Measurements from ENCODE around the gene CTDSPL2.
A peak's percentile ranks its signal among the peaks of the same experiment; 100 is the strongest.
"Not testable (repeated sequence)": the region's sequence is repeated elsewhere in the genome, so short reads cannot be mapped to it uniquely, and the experiment has no call there.

The CTDSPL2 gene

DNA sequence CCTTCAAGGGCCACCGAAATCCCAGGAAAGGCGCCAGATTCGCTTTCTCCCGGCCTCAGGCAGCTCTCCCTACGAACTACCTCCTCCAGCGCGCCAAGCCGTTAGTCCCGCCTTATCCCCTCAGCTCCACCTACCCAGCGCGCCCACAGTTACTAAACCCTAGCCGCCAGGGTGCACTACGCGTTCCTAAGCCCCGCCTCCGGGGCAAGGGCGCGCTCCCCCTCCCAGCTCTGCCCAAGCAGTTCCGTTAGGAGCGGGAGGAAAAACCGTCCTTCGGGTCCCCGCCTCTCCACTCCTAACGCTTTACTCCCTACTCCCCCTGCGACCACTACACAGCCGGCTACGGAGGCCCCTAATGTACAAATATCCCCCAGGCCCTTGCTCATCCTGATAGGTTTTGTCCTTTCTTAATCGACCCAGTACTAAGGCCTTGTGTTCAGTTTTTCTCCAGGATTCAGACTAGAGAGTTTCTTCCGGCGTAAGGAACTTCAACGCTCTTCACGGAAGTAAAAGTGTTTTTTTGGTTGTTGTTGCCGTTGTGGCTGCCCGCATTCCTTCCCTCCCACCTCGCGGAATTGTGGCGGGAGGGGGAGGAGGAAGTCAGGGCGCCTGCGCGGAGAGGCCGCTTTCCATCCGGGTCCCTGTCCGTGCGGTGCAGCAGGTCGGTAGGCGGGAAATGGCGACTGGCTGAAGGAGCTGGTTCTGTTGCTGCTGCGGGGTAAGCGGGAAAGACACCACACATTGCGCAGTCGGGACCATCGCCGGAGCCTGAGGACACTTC is at the start of gene CTDSPL2:
TSS of gene CTDSPL2 (plus strand) at position 655 of the 781 bp plus-strand sequence. CDS start 31,386 bp downstream, outside the sequence.
- peak; percentile 99 for DNase-seq

DNA sequence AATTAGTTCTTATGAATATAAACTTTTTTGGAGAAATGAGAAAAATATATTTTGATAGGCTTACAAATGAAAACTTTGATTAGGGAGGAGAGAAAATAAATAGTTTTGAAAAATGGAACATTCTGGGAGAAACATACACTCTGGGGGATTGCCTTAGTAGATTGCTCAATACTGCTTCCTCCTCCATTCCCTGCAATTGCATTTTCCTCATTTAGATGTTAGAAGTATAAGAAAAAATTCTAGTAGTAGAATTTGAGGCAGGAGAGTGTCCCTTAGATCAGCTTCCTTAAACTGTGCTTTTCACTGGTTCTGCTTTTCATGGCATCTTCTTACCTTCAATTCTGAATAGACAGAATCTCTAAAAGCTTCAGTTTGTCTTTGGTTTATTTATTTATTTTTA is 46.2 kb upstream of the CTDSPL2 start:
- DNase-seq, result no peak

DNA sequence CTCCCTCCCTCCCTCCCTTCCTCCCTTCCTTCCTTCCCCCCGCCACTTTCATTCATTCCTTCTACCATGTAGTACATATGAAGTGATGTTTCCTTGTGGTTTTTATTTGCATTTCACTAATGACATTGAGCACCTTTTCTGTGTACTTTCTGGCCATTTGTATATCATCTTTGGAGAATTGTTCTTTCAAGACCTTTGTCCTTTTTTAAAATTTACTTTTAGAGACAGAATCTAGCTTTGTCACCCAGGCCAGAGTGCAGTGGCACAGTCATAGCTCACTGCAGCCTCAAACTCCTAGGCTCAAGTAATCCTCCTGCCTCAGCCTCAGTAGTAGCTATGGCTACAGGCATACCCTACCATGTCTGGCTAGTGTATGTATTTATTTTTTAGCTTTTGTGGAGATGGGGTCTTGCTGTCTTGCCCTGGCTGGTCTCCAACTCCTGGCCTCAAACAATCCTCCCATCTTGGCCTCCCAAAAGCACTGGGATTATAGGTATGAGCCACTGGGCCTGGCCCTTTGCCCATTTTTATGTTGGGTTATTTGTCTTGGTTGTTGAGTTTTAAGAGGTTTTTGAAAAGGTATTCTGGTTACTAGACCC is 42.0 kb upstream of the CTDSPL2 start:
- no peak for DNase-seq

DNA sequence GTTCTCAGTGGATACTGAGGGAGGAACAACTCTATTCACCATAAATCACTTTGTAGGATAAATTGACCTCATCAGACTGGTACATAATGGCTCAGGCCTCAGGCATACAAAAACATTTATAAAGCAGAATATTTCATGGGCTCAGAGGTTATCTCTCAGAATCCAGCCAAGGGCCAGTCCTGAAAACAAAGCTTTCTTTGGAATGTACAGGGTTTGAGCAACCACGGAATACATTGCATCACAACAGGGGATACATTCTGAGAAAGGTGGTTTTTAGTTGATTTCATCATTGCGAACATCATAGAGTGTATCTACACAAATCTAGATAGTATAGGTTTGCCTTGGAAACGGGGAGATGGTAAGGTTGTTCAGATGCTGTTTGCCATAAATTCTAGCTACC is 33.4 kb upstream of the CTDSPL2 start:
- no peak for DNase-seq

DNA sequence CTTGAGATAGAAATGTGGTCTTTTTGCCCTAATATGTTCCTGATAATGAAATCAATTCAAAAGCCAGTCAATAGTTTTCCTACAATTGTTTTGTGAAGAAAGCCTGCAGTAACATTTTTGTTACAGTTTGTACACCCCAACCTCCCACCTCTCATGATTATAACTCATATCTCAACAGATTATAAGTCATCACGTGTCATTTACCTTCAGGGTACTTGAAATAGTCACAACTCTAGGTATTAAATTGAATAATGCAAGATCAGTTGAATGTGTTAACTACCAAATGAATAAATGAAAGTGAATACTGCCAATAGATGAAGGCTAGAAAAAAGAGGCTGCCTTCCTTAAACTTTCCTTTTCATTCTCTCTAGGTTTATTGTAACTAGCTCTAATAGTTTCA is 32.9 kb upstream of the CTDSPL2 start:
- no peak for DNase-seq

DNA sequence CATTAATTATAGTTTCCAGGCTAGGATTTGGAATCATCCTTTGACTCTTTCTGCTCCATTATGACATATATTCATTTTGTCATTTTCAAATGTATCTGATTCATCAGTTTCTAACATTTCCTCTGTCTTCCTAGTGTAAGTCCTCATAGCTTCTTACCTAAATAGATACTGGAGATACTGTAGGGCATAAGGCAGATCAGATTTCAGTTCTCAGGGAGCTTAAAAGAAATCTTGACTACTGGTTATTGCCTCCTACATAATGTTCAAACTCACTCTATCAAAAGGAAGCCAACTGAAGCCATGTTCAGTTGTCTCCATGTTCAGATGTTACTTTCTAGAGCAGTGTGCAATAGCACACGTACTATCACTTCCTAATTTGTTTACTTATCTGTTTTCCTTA is 29.6 kb upstream of the CTDSPL2 start:
- no peak for DNase-seq

DNA sequence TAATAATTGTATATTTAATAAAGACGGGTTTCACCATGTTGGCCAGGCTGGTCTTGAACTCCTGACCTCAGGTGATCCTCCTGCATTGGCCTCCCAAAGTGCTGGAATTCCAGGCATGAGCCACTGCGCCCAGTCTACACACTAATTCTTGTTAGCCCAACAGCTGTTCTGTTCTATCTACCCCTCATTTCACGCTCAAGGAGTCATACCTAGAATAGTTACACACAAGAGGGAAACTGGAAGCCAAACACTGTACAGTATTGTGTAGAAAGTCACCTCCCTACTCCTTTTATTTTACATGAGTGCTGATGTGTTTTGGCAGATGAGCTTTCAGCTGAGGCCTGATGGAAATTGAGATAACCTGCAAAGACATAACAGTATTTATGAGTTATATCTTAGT is 13.4 kb upstream of the CTDSPL2 start:
- DNase-seq, result no peak

DNA sequence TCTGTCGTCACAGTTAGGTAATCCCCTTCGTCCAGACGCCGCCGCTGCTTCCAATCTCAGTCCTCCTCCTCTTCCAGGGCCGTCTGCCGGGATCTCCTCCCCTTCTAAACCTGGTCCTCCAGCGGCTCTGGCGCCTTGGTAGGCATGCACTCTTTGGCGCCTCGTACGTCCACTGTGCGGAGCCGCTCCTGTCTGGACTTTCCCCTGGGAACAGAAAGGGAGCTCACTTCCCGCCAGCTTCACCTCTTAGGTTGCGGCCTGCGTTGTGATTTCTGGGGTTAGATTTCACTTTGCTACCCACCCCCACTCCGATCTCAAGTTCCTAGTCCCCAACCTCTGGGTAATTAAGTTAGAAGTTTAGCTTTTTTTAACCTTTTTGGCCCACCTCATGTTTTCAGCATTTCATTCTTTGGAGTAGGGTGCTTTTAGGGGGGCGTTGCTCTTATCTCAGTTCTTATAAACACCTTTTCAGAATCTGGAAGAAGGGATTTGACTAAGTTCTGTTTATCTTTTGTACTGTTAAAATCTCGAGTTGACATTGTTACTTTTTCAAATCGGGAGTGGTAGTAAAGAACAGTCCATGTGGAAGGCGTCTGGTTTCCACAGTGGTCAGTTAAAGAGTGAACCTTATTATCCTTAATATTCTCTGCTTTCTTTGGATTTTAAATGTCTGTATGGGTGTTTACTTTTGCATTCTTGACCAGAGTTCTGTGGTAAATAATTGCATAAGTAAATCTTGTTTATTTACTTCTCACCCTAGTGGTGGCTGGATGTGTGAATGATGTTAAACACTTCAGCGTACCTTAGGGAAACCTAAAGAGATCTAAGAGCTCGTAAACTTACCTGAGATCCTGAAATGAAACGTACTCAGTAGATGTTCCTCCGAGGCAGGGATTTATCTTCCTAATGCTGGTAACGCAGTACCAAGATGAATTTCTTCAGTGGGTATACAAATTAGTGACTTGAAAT is 611 bp downstream of the CTDSPL2 start:
- no peak for DNase-seq

DNA sequence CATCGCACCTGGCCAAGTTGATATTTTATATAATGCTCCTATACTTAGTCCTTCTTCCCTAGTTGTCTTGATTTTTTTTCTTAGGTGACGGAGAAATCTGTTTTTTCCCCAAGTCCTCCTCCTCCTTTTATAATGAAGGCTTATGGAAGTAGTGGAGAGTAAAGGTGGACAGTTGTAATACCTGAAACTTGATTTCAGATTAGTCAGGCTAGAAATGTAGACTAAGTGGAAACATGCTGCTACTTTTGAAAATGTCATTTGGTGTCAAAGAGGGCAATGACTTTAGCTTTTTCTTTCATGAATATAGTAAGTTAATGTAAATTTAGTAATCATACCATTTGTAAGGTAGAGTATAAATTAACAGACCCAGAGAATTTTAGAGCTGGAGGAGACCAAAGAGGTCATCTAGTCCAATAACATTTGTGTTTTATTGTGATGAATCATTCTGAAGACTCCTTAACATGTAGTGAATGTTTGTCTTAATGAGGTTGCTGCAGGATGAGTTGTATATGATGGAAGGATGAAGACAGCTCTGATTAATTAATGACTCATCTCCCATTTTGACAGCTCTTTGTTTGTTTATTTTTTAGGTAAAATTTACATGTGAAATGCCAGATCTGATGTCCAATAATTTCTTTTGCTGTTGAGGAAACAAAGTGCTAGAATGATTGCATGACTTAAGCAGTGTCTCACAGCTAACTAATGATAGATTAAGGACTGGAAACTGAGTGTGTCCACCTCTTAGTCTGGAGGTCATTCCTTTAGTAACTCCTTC is 8.7 kb downstream of the CTDSPL2 start:
- DNase-seq, result no peak

DNA sequence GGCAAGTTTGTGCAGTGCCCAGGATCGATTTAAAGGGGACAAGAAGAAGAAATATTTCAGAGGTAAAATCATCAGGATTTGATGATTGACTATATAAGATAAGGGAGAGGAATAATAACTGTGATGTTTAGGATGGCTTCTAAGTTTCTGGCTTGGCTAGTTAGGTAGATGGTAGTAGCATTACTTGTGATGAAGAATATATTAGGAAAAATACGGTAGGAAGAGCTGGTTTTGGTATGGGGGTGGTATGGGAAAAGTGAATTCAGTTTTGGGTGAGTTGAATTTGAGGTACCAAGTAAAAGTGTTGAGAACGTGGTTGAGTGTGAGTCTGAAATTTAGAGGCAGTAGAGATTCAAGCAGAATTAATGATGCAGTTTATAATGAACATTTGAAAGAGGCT is 11.0 kb downstream of the CTDSPL2 start:
- no peak for DNase-seq

DNA sequence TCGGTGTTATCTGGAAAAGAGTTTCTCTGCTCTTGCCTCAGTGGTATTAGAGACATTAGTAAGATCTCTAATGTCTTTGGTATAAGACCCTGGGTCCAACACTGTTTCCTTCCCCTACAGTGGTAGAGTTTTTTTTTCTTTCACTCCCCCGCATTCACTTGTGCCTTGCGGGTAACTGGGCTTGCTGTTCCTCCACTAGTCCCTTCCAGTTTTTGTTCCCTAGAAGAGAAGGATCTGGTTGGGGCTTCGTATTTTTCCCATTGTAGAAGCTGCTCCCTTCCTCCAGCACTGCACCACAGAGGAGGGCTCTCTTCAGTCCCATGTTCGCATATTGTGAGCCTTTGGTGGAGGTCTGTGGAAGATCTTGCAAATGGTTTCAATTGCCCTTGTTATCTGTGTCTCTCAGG is 13.7 kb downstream of the CTDSPL2 start:
- no peak for DNase-seq

DNA sequence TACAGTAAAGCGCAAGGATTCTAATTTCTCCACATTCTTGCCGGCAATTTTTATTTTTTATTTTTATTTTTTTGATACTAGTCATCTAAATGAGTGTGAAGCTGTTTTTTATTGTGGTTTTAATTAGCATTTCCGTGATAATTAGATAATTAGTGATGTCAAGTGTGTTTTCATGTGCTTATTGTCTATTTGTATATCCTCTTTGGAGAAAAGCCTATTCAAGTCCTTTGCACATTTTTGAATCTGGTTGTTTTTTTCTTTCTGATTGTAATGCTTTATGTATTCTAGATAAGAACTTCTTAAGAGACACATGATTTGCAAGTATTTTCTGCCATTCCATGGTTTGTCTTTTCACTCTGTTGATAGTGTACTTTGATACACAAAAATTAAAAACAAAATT is 16.1 kb downstream of the CTDSPL2 start:
- DNase-seq, result no peak

DNA sequence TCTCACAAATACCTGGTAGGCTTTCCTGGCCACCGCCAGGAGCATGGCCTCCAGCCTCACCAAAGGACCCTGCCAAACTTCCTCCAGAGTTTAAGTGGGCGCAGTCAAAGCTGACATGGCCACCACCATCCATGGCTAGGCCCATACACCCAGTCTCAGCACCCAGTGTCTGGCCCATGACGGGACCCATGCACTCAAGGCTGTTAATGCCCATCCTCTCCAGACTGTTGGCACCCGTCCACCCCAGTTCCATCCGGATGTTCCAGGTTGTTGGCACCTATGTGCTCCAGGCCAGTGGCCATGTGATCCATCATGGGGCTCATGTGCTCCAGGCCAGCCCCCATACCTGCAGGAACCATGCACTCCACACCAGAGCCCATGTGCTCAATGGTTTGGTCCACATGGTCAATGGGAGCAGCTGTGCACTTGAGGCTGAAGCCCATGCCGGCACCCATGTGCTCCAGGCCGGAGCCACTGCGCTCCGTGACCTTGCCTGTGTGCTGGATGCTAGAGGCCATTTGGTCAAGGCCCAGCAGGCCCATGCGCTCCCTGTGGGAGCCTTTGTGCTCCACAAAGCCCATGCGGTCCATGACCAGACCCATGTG is 20.4 kb downstream of the CTDSPL2 start:
- no peak for DNase-seq

DNA sequence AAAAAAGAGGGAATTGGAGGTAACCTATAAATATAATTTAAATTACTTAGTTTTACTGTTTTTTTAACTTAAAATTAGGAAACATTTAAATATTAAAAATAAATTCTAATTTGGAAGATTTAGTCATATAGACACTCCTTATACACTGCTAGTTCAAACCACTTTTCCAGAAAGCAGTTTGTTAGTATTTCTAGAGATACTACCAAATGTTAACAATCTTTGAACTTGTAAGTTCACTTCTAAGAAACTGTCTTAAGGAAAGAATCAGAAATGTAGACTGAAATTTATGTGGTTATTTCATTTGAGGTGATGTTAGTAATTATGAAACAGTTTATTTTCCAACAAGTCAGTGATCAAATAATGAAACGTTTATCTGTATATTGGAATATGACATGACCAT is 22.7 kb downstream of the CTDSPL2 start:
- no peak for DNase-seq

DNA sequence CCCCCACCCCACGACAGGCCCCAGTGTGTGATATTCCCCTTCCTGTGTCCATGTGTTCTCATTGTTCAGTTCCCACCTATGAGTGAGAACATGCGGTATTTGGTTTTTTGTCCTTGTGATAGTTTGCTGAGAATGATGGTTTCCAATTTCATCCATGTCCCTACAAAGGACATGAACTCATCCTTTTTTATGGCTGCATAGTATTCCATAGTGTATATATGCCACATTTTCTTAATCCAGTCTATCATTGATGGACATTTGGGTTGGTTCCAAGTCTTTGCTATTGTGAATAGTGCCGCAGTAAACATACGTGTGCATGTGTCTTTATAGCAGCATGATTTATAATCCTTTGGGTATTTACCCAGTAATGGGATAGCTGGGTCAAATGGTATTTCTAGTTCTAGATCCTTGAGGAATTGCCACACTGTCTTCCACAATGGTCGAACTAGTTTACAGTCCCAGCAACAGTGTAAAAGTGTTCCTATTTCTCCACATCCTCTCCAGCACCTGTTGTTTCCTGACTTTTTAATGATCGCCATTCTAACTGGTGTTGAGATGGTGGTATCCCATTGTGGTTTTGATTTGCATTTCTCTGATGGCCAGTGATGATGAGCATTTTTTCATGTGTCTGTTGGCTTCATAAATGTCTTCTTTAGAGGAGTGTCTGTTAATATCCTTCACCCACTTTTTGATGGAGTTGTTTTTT is 26.3 kb downstream of the CTDSPL2 start:
- DNase-seq, result not testable (repeated sequence)

DNA sequence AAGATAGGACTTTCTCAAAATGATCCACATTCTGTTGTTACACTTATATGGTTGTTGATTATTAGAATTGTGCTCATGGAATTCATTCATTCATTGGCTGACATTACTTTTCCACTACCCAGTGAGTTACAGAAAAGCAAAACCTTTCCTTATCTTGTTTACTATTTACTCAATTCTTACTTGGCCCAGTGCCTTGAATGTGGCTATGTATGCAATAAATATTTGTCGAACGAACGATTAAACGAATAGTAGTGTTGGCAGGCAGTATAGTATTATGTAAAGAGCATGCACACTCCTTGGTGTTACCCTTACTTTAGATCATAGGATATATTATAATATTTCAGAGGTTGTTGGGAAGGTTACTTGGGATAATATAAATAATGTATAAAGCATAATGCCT is 31.0 kb downstream of the CTDSPL2 start:
- DNase-seq, result no peak

DNA sequence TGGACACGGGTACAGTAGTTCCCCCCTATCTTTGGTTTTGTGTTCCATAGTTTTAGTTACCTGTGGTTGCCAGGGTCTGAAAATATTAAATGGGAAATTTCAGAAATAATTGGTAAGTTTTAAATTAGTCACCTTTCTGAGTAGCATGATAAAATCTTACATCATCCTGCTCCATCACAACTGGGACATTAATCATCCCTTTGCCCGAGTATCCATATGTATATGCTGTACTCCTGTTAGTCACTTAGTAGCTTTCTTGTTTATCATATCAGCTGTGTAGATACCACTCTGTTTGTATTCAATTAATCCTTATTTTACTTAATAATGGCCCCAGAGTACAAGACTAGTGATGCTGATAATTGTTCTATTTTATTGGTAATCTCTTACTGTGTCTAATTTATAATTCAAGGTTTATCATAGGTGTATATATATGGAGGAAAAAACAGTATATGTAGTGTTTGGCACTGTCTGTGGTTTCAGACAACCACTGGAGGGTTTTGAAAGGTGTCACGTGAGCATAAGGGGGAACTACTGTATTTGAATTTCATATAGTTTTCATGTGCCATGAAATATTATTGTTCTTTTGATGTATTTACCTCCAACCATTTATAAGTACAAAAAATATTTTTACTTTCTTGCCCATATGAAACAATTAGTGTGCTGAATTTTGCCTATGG is 41.4 kb downstream of the CTDSPL2 start:
- DNase-seq, result no peak

DNA sequence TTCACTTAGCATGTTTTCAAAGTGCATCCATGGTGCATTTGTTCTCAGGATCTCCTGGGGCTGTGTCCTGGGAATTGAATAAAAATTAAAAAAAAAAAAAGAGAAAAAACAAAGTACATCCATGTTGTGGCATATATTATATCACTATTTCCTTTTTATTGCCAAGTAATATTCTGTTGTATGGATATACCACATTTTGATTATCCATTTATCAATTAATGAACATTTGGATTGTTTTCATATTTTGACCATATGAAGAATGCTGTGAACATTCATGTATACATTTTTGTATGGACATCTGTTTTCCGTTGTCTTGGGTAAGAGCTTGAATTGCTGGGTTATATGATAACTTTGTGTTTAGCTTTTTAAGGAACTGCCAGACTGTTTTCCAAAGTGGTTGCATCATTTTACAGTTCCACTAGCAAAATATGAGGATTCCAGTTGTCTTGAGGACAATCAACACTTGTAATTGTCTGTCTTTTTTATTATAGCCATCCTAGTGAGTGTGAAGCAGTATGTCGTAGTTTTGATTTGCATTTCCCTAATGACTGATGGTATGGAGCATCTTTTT is 44.5 kb downstream of the CTDSPL2 start:
- no peak for DNase-seq

DNA sequence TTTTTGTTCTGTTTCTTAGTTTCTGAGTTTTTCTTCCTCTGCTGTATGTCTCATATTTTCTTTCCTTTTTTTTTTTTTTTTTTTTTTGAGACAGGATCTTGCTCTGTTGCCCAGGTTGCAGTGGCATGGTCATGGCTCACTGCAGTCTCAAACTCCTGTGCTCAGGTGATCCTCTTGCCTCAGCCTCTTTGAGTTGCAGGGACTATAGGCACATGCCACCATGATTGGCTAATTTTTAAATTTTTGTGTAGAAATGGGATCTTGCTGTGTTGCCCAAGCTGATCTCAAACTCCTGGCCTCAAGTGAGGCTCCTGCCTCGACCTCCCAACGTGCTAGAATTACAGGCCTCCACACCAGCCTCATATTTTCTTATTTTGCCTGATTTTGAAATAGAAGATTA is 51.9 kb downstream of the CTDSPL2 start:
- no peak for DNase-seq

DNA sequence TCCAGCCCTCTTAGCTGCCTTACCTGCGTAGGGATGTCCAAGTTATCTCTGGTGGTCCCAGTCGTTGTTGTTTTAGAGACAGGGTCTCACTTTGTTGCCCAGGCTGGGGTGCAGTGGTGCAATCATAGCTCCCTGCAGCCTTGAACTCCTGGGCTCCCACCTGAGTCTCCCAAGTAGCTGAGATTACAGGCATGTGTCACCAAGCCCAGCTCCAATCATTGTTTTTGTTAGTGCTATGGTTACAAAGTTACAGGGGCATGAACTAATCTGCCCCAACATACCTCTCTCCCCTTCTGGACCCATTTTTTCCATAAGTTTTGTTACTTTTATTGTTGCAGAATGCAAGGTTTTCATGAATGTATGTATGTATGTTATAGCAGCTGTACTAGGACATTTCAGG is 54.7 kb downstream of the CTDSPL2 start:
- DNase-seq, result no peak

DNA sequence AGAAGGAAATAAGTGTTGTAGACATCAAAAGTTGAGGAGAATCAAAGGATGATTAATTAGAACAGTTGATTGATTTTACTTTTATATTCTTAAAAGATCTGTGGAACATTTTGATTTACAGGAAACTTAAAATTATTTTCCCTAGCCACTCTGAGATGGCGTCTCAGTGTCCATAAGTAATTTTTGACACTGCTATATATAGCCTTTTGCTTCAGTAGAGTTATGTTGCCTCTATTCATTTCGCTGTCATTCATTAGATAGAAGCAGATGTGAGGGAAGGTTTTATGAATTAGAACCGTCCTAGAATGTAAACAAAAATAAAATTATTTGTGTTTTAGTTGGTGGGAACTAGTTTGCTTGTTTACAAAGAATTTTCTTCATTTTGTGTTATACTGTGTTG is 58.5 kb downstream of the CTDSPL2 start:
- DNase-seq, result no peak
